A549 (cell line): ENCODE results near the gene DNAJC22.

Experiments used
- CTCF ChIP-seq: fragments of >200 bp; sonication (Bioruptor Twin); formaldehyde crosslinking; IDR thresholded peaks from 3 replicates; pipeline ENCODE4 v1.5.1; 2016
- MYC ChIP-seq: IDR thresholded peaks from 2 replicates; pipeline ENCODE4 v1.6.1; 2012; ENCODE audit warnings: mild to moderate bottlenecking, inconsistent platforms, low read length, improper control_type of control experiment, borderline replicate concordance
- PHF8 ChIP-seq: fragments of 200-600 bp; sonication (generic); IDR thresholded peaks from 2 replicates; pipeline ENCODE4 v1.6.1; 2016; ENCODE audit warnings: low read depth, mild to moderate bottlenecking, antibody characterized with exemption, moderate library complexity, borderline replicate concordance
- POLR2A ChIP-seq: IDR thresholded peaks from 2 replicates; pipeline ENCODE4 v1.6.1; 2012; ENCODE audit warnings: mild to moderate bottlenecking, low read length
- RAD21 ChIP-seq, 2 experiments: fragments of >200 bp in 1 of 2; sonication (Bioruptor Twin) in 1 of 2; formaldehyde crosslinking in 1 of 2; IDR thresholded peaks in 1 of 2; conservative IDR thresholded peaks in 1 of 2; 2 replicates in 1 of 2; 3 replicates in 1 of 2; pipeline ENCODE4 v1.6.1; 2012 to 2018; ENCODE audit warnings: inconsistent platforms in 1 of 2
- ZC3H11A ChIP-seq: fragments of 450-650 bp; IDR thresholded peaks from 2 replicates; pipeline ENCODE4 v1.6.1; 2014; ENCODE audit warnings: antibody characterized with exemption, mild to moderate bottlenecking
- ZNF302 ChIP-seq: fragments of 250-450 bp; sonication (Bioruptor Pico); IDR thresholded peaks from 2 replicates; pipeline ENCODE4 v1.9.0; 2021; ENCODE audit warnings: inconsistent platforms, mild to moderate bottlenecking, moderate library complexity

GRCh38 chr12:49327887-49328286 lies 18.8 kb upstream of the DNAJC22 start:
- TF ChIP-seq MYC (no peak), CTCF (no peak), ZC3H11A (no peak), RAD21 (conservative IDR thresholded peaks at IDR 0.05 in 1 of 2, IDR thresholded peaks at IDR 0.05 in 1 of 2) (no peak), POLR2A (no peak), PHF8 (no peak), ZNF302 (CRISPR knock-in tag) (no peak)
